HepG2 (cell line): ENCODE measurements around the gene SULT1B1. TPM values are rescaled to one million over a fixed set of nuclear protein-coding genes. Genes with fewer than 3 reads are reported as not detected.

Source experiments
- FOXA3 ChIP-seq: IDR thresholded peaks from 2 replicates; pipeline ENCODE4 v1.6.1; 2016; ENCODE audit warnings: missing genetic modification reagents, missing compliant biosample characterization
- GATAD2A ChIP-seq: IDR thresholded peaks from 2 replicates; pipeline ENCODE4 v1.6.1; 2016
- KDM1A ChIP-seq: IDR thresholded peaks from 2 replicates; pipeline ENCODE4 v1.6.1; 2016; ENCODE audit warnings: missing compliant biosample characterization
- MED1 ChIP-seq: sonication (generic); formaldehyde crosslinking; IDR thresholded peaks from 2 replicates; pipeline ENCODE4 v1.4.0; 2020; ENCODE audit warnings: missing genetic modification reagents
- MXD4 ChIP-seq: IDR thresholded peaks from 2 replicates; pipeline ENCODE4 v1.6.1; 2016; ENCODE audit warnings: mild to moderate bottlenecking, missing biosample characterization, missing genetic modification reagents
- NAIF1 ChIP-seq: sonication (generic); formaldehyde crosslinking; IDR thresholded peaks from 2 replicates; pipeline ENCODE4 v1.5.0; 2020; ENCODE audit warnings: mild to moderate bottlenecking, missing genetic modification reagents, borderline replicate concordance
- NCOA5 ChIP-seq: sonication (generic); formaldehyde crosslinking; IDR thresholded peaks from 2 replicates; pipeline ENCODE4 v1.4.0; 2020; ENCODE audit warnings: missing genetic modification reagents
- NFIB ChIP-seq: sonication (generic); formaldehyde crosslinking; IDR thresholded peaks from 2 replicates; pipeline ENCODE4 v1.9.0; 2021; ENCODE audit warnings: missing genetic modification reagents, mild to moderate bottlenecking, borderline replicate concordance
- POGZ ChIP-seq: sonication (generic); formaldehyde crosslinking; IDR thresholded peaks from 2 replicates; pipeline ENCODE4 v1.4.0; 2020; ENCODE audit warnings: mild to moderate bottlenecking, missing genetic modification reagents
- PPARG ChIP-seq: conservative IDR thresholded peaks from 2 replicates; pipeline ENCODE4 v1.6.1; 2016; ENCODE audit warnings: missing biosample characterization, missing genetic modification reagents
- RBAK ChIP-seq: sonication (generic); formaldehyde crosslinking; IDR thresholded peaks from 2 replicates; pipeline ENCODE4 v1.5.1; 2020; ENCODE audit warnings: mild to moderate bottlenecking, missing genetic modification reagents
- SIN3A ChIP-seq: IDR thresholded peaks from 2 replicates; pipeline ENCODE4 v1.6.1; 2011; ENCODE audit warnings: low read depth, mild to moderate bottlenecking, control low read depth, low read length, borderline replicate concordance
- SUZ12 ChIP-seq: fragments of 150-350 bp; IDR thresholded peaks from 2 replicates; pipeline ENCODE4 v1.6.1; 2014; ENCODE audit warnings: low read depth, low read length
- ZBTB21 ChIP-seq: sonication (generic); formaldehyde crosslinking; IDR thresholded peaks from 2 replicates; pipeline ENCODE4 v1.4.0; 2020; ENCODE audit warnings: missing genetic modification reagents
- ZFP90 ChIP-seq: sonication (generic); formaldehyde crosslinking; IDR thresholded peaks from 2 replicates; pipeline ENCODE4 v1.8.0; 2022; ENCODE audit warnings: missing genetic modification reagents, mild to moderate bottlenecking, inconsistent platforms, borderline replicate concordance
- ZNF205 ChIP-seq: IDR thresholded peaks from 2 replicates; pipeline ENCODE4 v1.6.1; 2018; ENCODE audit warnings: missing biosample characterization, missing genetic modification reagents
- ZNF296 ChIP-seq: sonication (generic); formaldehyde crosslinking; conservative IDR thresholded peaks from 2 replicates; pipeline ENCODE4 v1.5.0; 2020; ENCODE audit warnings: mild to moderate bottlenecking, missing genetic modification reagents
- ZNF451 ChIP-seq: sonication (generic); formaldehyde crosslinking; IDR thresholded peaks from 2 replicates; pipeline ENCODE4 v1.5.0; 2020; ENCODE audit warnings: mild to moderate bottlenecking, missing genetic modification reagents
- ZNF564 ChIP-seq: sonication (generic); formaldehyde crosslinking; IDR thresholded peaks from 2 replicates; pipeline ENCODE4 v1.8.1; 2023; ENCODE audit warnings: mild to moderate bottlenecking, missing genetic modification reagents
- polyA plus RNA-seq, 8 experiments: library from polyadenylated mRNA; depleted of rRNA in 3 of 8; stranded (reverse) in 7 of 8; unstranded in 1 of 8; fragments of >200 nt; fragmentation: Illumina TruSeq in 4 of 8; extraction: Trizol in 4 of 8; gene quantifications; 2 replicates each; pipeline versions ENCODE4 v1.2.1 to v1.2.3, GENCODE V29; 2011 to 2016; ENCODE audit warnings: low read depth in 4 of 8, missing spikeins in 1 of 8, mixed read lengths in 1 of 8; ENCODE audit not compliant: insufficient read depth in 1 of 8
- total RNA-seq, 5 experiments: library from RNA; depleted of rRNA; stranded (reverse); fragments of >200 nt; fragmentation: Illumina TruSeq; extraction: Trizol; gene quantifications; 2 replicates each; pipeline ENCODE4 v1.2.3, GENCODE V29; 2016; ENCODE audit warnings: low read depth in 1 of 5
- TF ChIP-seq, protein P1 (sequence below): sonication (generic); formaldehyde crosslinking; IDR thresholded peaks from 2 replicates; pipeline ENCODE4 v1.4.0; 2020; ENCODE audit warnings: missing genetic modification reagents
- TF ChIP-seq, protein P2 (sequence below): sonication (generic); formaldehyde crosslinking; IDR thresholded peaks from 2 replicates; pipeline ENCODE4 v1.5.0; 2020; ENCODE audit warnings: missing genetic modification reagents
- TF ChIP-seq, protein P3 (sequence below): sonication (generic); formaldehyde crosslinking; IDR thresholded peaks from 2 replicates; pipeline ENCODE4 v1.4.0; 2020; ENCODE audit warnings: missing genetic modification reagents

The SULT1B1 gene
- total and polyA plus RNA-seq, 2 of the 13 experiments (the other 11 are each of a cell fraction or from before 2014, with no cell fraction given): 0.20 to 0.25 TPM

- TF ChIP-seq NFIB (no peak), ZBTB21 (CRISPR knock-in tag) (no peak), POGZ (CRISPR knock-in tag) (peak; percentile 93), GATAD2A (CRISPR knock-in tag) (peak; percentile 62; the same call in 1 of the 2 replicates), SIN3A (no peak), SUZ12 (no peak), ZNF296 (CRISPR knock-in tag) (no peak), FOXA3 (CRISPR knock-in tag) (peak; percentile 46; the same call in 1 of the 2 replicates), PPARG (peak; percentile 98), ZNF564 (no peak), RBAK (CRISPR knock-in tag) (peak; percentile 98), NCOA5 (no peak), ZNF205 (CRISPR knock-in tag) (no peak), MED1 (peak; percentile 59), MXD4 (no peak), ZNF451 (CRISPR knock-in tag) (no peak), KDM1A (CRISPR knock-in tag) (0 out of 2 replicates have a peak, but pooled peaks have one; percentile 42), NAIF1 (CRISPR knock-in tag) (no peak), ZFP90 (CRISPR knock-in tag) (no peak)
- TF ChIP-seq, protein P1, sequence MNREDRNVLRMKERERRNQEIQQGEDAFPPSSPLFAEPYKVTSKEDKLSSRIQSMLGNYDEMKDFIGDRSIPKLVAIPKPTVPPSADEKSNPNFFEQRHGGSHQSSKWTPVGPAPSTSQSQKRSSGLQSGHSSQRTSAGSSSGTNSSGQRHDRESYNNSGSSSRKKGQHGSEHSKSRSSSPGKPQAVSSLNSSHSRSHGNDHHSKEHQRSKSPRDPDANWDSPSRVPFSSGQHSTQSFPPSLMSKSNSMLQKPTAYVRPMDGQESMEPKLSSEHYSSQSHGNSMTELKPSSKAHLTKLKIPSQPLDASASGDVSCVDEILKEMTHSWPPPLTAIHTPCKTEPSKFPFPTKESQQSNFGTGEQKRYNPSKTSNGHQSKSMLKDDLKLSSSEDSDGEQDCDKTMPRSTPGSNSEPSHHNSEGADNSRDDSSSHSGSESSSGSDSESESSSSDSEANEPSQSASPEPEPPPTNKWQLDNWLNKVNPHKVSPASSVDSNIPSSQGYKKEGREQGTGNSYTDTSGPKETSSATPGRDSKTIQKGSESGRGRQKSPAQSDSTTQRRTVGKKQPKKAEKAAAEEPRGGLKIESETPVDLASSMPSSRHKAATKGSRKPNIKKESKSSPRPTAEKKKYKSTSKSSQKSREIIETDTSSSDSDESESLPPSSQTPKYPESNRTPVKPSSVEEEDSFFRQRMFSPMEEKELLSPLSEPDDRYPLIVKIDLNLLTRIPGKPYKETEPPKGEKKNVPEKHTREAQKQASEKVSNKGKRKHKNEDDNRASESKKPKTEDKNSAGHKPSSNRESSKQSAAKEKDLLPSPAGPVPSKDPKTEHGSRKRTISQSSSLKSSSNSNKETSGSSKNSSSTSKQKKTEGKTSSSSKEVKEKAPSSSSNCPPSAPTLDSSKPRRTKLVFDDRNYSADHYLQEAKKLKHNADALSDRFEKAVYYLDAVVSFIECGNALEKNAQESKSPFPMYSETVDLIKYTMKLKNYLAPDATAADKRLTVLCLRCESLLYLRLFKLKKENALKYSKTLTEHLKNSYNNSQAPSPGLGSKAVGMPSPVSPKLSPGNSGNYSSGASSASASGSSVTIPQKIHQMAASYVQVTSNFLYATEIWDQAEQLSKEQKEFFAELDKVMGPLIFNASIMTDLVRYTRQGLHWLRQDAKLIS (CRISPR knock-in tag): no peak
- TF ChIP-seq, protein P2, sequence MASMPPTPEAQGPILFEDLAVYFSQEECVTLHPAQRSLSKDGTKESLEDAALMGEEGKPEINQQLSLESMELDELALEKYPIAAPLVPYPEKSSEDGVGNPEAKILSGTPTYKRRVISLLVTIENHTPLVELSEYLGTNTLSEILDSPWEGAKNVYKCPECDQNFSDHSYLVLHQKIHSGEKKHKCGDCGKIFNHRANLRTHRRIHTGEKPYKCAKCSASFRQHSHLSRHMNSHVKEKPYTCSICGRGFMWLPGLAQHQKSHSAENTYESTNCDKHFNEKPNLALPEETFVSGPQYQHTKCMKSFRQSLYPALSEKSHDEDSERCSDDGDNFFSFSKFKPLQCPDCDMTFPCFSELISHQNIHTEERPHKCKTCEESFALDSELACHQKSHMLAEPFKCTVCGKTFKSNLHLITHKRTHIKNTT (CRISPR knock-in tag): no peak
- TF ChIP-seq, protein P3, sequence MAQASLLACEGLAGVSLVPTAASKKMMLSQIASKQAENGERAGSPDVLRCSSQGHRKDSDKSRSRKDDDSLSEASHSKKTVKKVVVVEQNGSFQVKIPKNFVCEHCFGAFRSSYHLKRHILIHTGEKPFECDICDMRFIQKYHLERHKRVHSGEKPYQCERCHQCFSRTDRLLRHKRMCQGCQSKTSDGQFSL (CRISPR knock-in tag): no peak
Observed at GRCh38 chr4:69754926-69755580, 5.4 kb downstream of the SULT1B1 start (continued).
